NB4 (cell line): ENCODE data around the gene C10orf62.

Experiments
- DNase-seq: peaks from one replicate; pipeline ENCODE4 v3.0.0; 2010; ENCODE audit warnings: low read depth
- H3K4me3 ChIP-seq: one replicate; pipeline ENCODE4 v1.5.1; 2011; ENCODE audit warnings: mild to moderate bottlenecking, low read depth, low read length, moderate library complexity
- CTCF ChIP-seq: IDR thresholded peaks from one replicate; pipeline ENCODE4 v1.5.1; 2012; ENCODE audit warnings: low read depth, low read length
- MAX ChIP-seq: IDR thresholded peaks from 2 replicates; pipeline ENCODE4 v1.6.1; 2011; ENCODE audit warnings: low read depth, low read length
- MYC ChIP-seq: IDR thresholded peaks from 2 replicates; pipeline ENCODE4 v1.6.1; 2011; ENCODE audit warnings: low read depth, low read length
- POLR2A ChIP-seq: IDR thresholded peaks from 2 replicates; pipeline ENCODE4 v1.6.1; 2011; ENCODE audit warnings: mild to moderate bottlenecking; ENCODE audit not compliant: insufficient read length; ENCODE audit errors: extremely low read depth

The C10orf62 gene

GRCh38 chr10:97580421-97581367 is 8.8 kb upstream of the C10orf62 start:
- H3K4me3 ChIP-seq = no peak overlapping the region
- DNase-seq = no peak
- TF ChIP-seq POLR2A (no peak), CTCF (no peak), MYC (no peak), MAX (no peak)

- no peak overlapping the region for H3K4me3 ChIP-seq
- no peak for DNase-seq
- TF ChIP-seq MYC (no peak), MAX (no peak), POLR2A (no peak), CTCF (no peak)
Measured at GRCh38 chr10:97582169-97582568, 7.4 kb upstream of the C10orf62 start.

- TF ChIP-seq MAX = no peak
- no peak for TF ChIP-seq POLR2A
- TF ChIP-seq MYC = no peak
- no peak for TF ChIP-seq CTCF
- no peak overlapping the region for H3K4me3 ChIP-seq
- no peak for DNase-seq
Measured at GRCh38 chr10:97583476-97583875, 6.0 kb upstream of the C10orf62 start.

GRCh38 chr10:97584060-97584797 is 5.3 kb upstream of the C10orf62 start, which contains the start of gene HOGA1:
HOGA1 (plus strand) TSS chr10:97584389; CDS start chr10:97584704, 315 bp downstream.
- TF ChIP-seq POLR2A (no peak), CTCF (no peak), MAX (no peak), MYC (no peak)
- H3K4me3 ChIP-seq = no peak within 1 kb of the TSS
- DNase-seq = no peak

- TF ChIP-seq CTCF (no peak), MYC (no peak), MAX (no peak), POLR2A (no peak)
- H3K4me3 ChIP-seq = no peak overlapping the region
Measured at GRCh38 chr10:97584798-97585438, 4.6 kb upstream of the C10orf62 start.

More at GRCh38 chr10:97584798-97585438, 4.6 kb upstream of the C10orf62 start:
- no peak for DNase-seq
